NCI-H2029 treated with DMSO at 0.1 percent for 48 hours (cell line): ENCODE data around the gene CFAP141.
A peak's percentile ranks its signal among the peaks of the same experiment; 100 is the strongest.

Experiments used
- DNase-seq: peaks from one replicate; lab custom pipeline; 2025; lab: John Stamatoyannopoulos, UW

Gene CFAP141

DNA sequence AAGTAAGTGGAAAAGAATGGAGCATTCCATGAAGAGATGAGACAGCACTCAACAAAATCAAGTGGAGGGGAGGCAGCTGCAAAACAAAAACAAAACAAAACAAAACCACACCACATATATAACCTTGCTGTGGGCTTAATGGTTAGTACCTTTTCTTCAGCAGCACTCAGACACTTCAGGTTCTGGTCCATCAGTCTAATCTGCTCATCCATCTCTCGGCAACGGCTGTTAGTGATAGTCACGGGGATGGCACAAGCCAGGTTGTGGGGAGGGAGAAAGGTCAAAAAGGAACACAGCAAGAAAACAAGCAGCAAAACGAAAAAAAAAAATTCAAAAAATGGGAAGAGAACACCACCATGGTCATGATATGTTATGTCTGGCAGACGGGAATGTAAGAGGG, 34.3 kb downstream of the CFAP141 start:
- no peak for DNase-seq

DNA sequence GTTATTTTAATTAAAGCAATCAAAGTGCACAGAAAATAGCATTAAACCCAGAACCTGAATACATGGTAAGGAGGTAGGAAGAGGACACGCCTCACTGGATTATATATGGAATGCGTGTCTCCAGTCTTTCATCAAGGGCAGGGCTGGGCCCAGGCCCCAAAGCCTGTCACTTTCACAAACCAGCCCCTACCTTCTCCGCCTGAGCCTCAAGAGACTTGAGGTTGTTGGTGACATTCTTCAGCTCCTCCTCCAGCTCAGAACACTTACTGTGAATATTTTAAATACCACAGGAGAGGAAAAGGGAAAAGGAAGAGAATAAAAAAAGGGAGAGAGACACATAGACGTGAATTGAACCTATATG, 34.9 kb downstream of the CFAP141 start:
- no peak for DNase-seq

DNA sequence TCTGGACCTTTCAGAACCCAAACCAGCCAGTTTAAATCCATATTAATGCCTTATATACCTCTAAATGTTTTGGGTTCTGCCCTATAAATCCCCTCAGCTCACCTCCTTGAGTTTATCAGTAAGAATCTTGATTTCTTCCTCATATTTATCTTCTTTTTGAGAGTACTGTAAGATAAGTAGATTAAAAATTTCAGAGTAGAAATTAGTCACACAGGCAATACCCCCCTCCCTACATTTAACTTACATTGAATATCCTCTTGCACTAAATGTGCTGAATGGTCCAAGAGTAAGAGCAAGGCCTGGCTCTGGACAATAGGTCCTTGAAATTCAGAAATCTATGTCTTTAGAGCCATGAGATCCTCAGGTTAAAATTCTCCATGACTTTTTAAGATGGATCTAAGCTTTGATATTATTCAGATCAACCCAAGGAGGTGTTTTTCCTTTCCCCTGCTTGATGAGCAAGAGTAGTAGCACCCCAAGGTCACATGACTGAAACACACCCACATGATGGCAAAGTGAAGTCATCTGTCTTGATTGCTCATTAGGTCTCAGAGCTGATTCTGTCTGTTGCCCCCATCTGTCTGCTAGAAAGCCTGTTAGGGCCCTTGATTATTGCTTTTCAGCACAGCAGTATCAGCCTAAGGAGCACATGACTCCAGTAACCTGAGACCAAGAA, 35.4 kb downstream of the CFAP141 start:
- no peak for DNase-seq

DNA sequence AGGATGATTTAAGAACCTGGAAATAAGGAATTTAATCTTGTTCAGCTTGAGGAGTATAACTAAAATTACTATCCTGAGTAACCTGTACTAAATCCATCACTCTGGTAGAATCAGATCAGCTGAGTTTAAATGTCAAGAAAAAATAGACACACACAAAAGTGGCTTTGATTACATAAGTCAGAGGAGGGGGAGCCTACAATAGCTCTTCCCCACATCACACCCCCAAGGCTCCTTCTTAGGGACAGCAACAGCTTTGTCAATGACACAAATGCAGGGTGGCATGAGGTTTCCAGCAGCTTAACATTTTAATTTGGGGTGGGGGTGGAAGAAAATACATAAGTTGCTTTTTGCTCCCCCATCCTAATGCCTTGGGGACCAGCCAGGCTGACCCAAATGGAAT, 38.7 kb downstream of the CFAP141 start:
- DNase-seq: no peak

DNA sequence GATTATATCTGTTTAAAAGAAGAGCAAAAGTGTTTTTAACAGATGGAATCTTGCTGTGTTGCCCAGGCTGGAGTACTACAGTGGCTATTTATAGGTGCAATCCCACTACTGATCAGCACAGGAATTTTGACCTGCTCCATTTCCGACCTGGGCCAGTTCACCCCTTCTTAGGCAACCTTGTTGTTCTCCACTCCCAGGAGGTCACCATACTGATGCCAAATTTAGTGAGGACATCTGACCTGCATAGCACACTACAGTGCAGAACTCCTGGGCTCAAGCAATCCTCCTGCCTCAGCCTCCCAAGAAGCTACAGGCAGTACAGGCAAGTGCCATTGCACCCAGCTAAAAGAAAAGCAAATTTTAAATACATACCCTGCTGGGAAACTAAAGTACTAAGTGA, 39.9 kb downstream of the CFAP141 start:
- DNase-seq: no peak

DNA sequence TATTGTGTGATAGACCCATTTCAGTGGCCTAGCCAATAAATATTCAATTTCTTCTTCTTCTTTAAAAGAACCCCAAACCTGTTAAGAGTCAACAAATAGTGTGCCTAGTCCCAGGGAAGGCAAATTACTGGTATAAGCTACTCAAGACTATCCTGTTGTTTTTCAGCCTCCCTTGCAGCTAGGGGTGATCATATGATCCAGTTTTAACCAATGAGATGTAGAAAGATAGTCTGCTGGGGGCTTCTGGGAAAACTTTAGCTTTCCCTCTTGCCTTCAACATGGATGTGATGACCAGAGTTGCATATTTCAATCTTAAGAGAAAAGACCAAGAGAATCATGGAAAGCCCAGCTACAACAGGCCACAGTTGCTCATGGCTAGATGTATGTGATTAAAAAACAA, 46.6 kb downstream of the CFAP141 start:
- DNase-seq: no peak

DNA sequence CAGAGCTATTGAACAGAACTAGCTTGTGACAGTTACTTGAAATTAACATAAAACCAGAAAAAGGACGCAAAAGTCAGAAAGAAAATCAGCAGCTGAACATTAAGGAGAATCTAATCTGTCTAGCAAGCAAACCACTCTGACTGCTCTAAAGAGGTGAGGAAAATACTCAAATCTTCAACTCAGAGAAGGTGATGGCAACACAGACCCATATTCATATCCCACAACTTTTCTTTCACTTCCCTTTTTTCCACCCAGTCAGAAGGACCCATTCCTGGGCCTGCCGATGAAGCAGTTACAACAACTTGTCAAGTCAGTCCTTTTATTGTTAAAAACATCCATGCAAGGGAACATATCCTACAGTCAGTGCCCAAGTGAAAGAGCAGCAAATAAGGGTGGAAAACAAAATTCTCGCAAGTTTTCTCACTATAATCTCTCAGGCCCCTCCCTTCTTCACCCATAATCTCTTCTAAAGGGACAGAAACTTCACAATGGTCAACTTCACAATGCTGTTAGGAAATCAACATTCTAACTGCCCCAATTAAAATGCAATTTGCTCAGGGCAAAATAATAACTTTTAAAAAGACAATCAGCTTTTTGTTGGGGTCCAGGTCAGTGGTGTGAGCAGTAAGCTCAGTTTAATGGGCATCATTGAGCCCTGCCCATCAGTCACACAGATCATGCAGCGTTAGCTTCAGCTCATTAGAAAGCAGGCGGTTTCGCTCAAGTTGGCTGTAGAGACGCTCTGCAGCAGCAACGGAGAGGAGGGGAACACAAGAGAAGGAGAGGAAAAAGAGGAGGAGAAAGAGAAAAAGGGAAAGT, 47.6 kb downstream of the CFAP141 start:
- DNase-seq: no peak

DNA sequence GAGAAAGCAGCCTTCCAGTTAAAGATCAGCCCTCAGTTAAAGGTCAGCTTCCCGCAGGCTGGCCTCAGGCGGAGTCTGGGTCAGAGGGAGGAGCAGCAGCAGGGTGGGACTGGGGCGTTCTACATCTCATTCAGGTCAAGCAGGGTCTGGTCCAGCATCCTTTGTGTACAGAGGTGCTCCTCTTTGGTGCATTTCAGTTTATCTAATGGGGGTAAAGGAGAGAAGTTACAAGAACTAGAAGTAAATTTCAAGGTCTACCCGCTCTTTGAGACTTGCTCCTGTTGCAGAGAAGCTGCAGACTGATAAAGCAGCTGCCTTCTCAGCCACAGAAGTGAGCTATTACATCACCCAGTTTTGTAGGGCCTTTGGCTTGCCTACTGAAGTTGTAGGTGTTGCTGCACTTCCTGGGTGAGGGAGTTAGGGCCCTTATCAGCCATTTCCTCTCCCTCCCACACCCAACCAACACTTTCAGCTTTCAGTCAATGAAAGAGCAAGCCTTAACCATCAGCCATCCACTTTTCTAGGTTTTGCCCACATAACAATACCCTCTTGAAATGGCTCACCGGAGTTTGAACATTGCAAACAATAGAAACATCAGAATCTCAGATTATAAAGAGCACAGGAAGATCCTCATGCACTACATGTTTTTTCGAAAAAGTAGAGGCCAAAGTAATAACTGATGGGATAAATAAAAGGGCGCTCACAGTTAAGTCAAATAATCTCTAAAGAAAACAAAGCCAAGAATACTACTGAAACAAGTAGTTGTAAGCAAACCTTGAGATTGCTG, 48.4 kb downstream of the CFAP141 start:
- no peak for DNase-seq

DNA sequence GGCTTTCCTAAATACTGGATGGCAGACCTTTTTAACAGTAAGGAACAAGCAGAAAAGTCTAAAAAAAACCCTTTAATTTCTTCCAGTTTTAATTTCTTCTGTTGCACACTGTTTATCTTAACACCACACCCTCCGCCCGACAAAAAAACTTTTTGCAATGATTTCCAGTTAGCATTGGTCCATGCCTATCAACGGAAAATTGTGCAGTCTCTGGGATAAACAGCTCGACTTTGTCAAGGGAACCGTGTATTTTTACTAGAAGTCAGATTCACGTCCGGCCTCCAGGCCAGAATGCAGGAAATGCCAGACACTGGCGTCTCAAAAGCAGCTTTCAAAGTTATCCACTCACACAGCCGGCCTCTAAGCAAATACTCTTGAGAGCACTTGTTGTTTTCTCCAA, 50.9 kb downstream of the CFAP141 start:
- peak; percentile 34 for DNase-seq

DNA sequence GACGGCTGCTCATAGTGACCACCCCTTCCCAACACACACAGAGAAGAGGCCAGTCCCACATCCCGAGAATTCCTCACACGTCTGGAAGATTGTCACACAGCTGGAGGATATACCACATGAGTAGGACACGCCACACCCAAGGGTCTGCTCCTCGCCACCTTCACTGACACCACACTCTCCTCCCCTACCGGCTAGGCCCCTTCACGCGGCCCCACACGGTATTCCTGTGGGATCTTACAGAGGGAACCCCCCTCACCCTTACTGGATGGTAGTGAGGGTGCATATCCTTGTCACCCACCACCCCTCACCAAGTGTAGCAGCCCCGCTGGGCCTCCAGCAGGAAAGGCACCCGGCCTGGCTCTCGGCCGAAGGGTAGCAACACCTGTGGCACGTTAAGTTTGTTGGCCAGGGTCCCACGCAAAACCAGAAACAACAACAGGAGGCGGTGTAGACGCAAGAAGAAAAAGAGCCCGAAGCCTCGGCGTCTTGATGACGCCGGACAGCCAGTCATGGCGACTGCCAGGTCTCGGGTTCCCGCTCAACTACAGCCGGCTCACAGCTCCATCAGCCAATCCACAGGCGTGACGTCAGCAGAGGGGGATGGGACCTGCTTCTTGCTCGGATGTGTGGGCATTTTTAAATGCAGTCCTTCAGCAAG, 51.5 kb downstream of the CFAP141 start, which contains the start of gene NUP210L:
NUP210L (minus strand) TSS at position 540 of the 658 bp plus-strand sequence.
- DNase-seq: peak; percentile 79

DNA sequence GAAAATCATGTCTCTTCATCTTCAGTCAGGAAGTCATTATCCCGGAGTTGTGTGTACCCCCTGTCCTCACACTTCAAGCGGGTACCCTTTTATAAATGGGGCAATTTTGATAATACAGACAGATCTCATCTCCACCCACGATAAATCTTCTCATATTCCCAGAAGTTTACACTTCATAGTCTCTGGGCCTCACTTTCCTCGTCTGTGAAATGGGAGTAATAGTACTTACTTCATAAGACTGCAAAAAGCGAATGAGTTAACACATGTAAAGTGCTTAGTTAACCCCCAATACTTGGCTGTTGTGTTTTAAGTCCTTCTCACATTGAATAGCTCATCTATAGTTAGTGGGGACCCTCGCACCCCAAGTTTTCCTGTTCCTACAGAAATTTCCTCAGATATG, 52.1 kb downstream of the CFAP141 start:
- no peak for DNase-seq

DNA sequence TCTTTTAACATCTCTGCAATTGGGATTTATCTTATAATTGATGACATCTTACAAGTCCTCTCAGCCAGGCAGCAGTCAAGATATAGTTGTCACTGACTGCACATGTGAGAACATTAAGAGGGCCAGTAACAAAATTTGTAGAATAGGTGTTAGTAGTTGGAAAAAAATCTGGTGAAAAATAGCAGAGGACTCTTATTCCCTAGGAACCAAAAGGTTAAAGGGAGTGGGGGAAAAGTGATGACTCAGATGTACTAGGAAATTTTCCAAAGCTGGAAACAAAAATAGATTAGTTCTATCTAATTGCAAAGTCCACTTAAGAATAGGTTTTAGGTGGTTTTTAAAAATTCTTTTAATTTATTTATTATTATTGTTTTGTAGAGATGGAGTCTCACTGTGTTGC, 54.8 kb downstream of the CFAP141 start:
- DNase-seq: no peak
